MM.1S (cell line): ENCODE data around the gene NCAM2.

Source experiments
- DNase-seq: peaks from one replicate; pipeline ENCODE4 v3.0.0-alpha.2; 2015
- H2AFZ ChIP-seq: fragments of 300-600 bp; sonication (generic); 2 replicates; pipeline ENCODE4 v1.6.0; 2016; ENCODE audit warnings: antibody characterized with exemption, low read length
- H3F3A ChIP-seq: fragments of 300-600 bp; sonication (generic); 2 replicates; pipeline ENCODE4 v1.6.1; 2016; ENCODE audit warnings: mild to moderate bottlenecking, antibody characterized with exemption, low read length, moderate library complexity, mixed read lengths; ENCODE audit not compliant: insufficient read depth
- H3K27ac ChIP-seq: fragments of 300-600 bp; sonication (generic); 2 replicates; pipeline ENCODE4 v1.5.1; 2016; ENCODE audit warnings: mild to moderate bottlenecking, low read length
- H3K27me3 ChIP-seq: fragments of 300-600 bp; sonication (generic); replicated peaks from 2 replicates; pipeline ENCODE4 v1.6.0; 2016; ENCODE audit warnings: low read length; ENCODE audit not compliant: insufficient read depth
- H3K36me3 ChIP-seq: fragments of 300-600 bp; sonication (generic); replicated peaks from 2 replicates; pipeline ENCODE4 v1.6.1; 2016; ENCODE audit warnings: mild to moderate bottlenecking, low read length, mixed read lengths; ENCODE audit not compliant: insufficient read depth
- H3K4me1 ChIP-seq: fragments of 300-600 bp; sonication (generic); 2 replicates; pipeline ENCODE4 v1.6.1; 2016; ENCODE audit warnings: low read length, mixed read lengths
- H3K4me2 ChIP-seq: fragments of 300-600 bp; sonication (generic); 2 replicates; pipeline ENCODE4 v1.6.0; 2016; ENCODE audit warnings: low read depth, low read length
- H3K4me3 ChIP-seq: fragments of 300-600 bp; sonication (generic); 2 replicates; pipeline ENCODE4 v1.5.1; 2016; ENCODE audit warnings: low read length, mixed read lengths
- H3K79me2 ChIP-seq: fragments of 300-600 bp; sonication (generic); 2 replicates; pipeline ENCODE4 v1.6.1; 2016; ENCODE audit warnings: mixed run types, low read length, mixed read lengths
- H3K9ac ChIP-seq: fragments of 300-600 bp; sonication (generic); 2 replicates; pipeline ENCODE4 v1.6.1; 2016; ENCODE audit warnings: low read length, mixed read lengths
- H3K9me2 ChIP-seq: fragments of 300-600 bp; sonication (generic); replicated peaks from 2 replicates; pipeline ENCODE4 v1.6.1; 2016; ENCODE audit warnings: mild to moderate bottlenecking, low read length, mixed read lengths; ENCODE audit not compliant: insufficient read depth
- H3K9me3 ChIP-seq: fragments of 300-600 bp; sonication (generic); replicated peaks from 2 replicates; pipeline ENCODE4 v1.6.1; 2016; ENCODE audit warnings: mild to moderate bottlenecking, low read length, mixed read lengths; ENCODE audit not compliant: insufficient read depth
- H4K20me1 ChIP-seq: fragments of 300-600 bp; sonication (generic); 2 replicates; pipeline ENCODE4 v1.6.1; 2016; ENCODE audit warnings: mild to moderate bottlenecking, low read length, moderate library complexity, mixed read lengths; ENCODE audit not compliant: insufficient read depth
- CTCF ChIP-seq: fragments of 300-600 bp; sonication (generic); IDR thresholded peaks from 2 replicates; pipeline ENCODE4 v1.5.1; 2016; ENCODE audit warnings: antibody characterized with exemption, low read length, mixed read lengths
- EZH2 ChIP-seq: fragments of 300-600 bp; sonication (generic); optimal IDR thresholded peaks from 2 replicates; pipeline ENCODE3; 2017; ENCODE audit warnings: low read depth, mild to moderate bottlenecking, antibody characterized with exemption, low read length, mixed read lengths
- EZH2phosphoT487 ChIP-seq: fragments of 300-600 bp; sonication (generic); IDR thresholded peaks from 2 replicates; pipeline ENCODE4 v1.6.1; 2018; ENCODE audit warnings: antibody characterized with exemption, low read length

Gene NCAM2

GRCh38 chr21:21341041-21341440, 342.8 kb downstream of the NCAM2 start:
- H3K36me3 ChIP-seq, result no peaks in the 10 kb centered on the region
- no peak overlapping the region for H3K27ac ChIP-seq
- no peaks in the 10 kb centered on the region for H4K20me1 ChIP-seq
- H3K9me3 ChIP-seq, result no peaks in the 10 kb centered on the region; the same call in 1 of the 2 replicates
- H3K9ac ChIP-seq, result no peak overlapping the region
- H3F3A ChIP-seq, result no peaks in the 10 kb centered on the region
- no peaks in the 10 kb centered on the region for H3K27me3 ChIP-seq
- no peak overlapping the region for H3K4me2 ChIP-seq
- H3K9me2 ChIP-seq, result no peaks in the 10 kb centered on the region
- no peak for DNase-seq
- no peak overlapping the region for H2AFZ ChIP-seq
- no peak overlapping the region for H3K4me3 ChIP-seq
- TF ChIP-seq CTCF, result no peak
- no peak for TF ChIP-seq EZH2phosphoT487
- no peak for TF ChIP-seq EZH2
- H3K4me1 ChIP-seq, result no peaks in the 10 kb centered on the region
- no peaks in the 10 kb centered on the region for H3K79me2 ChIP-seq

GRCh38 chr21:21345296-21345695, 347.1 kb downstream of the NCAM2 start:
- Histone ChIP-seq H3K9me3 (no peaks in the 10 kb centered on the region), H3F3A (no peaks in the 10 kb centered on the region), H3K79me2 (no peaks in the 10 kb centered on the region), H3K27me3 (no peaks in the 10 kb centered on the region), H3K27ac (no peak overlapping the region), H3K4me1 (no peaks in the 10 kb centered on the region), H3K4me2 (no peak overlapping the region), H3K9ac (no peak overlapping the region), H4K20me1 (no peaks in the 10 kb centered on the region), H3K36me3 (no peaks in the 10 kb centered on the region), H2AFZ (no peak overlapping the region), H3K4me3 (no peak overlapping the region), H3K9me2 (no peaks in the 10 kb centered on the region)
- no peak for DNase-seq
- TF ChIP-seq CTCF, result no peak
- TF ChIP-seq EZH2phosphoT487, result no peak
- TF ChIP-seq EZH2, result no peak

- H3K9me2 ChIP-seq, result no peaks in the 10 kb centered on the region
- no peaks in the 10 kb centered on the region for H3F3A ChIP-seq
- no peak overlapping the region for H2AFZ ChIP-seq
- no peaks in the 10 kb centered on the region for H3K36me3 ChIP-seq
- no peaks in the 10 kb centered on the region for H4K20me1 ChIP-seq
- no peak overlapping the region for H3K4me2 ChIP-seq
- H3K27me3 ChIP-seq, result no peaks in the 10 kb centered on the region
- TF ChIP-seq EZH2phosphoT487 (no peak), EZH2 (no peak), CTCF (no peak)
- no peaks in the 10 kb centered on the region for H3K4me1 ChIP-seq
- H3K4me3 ChIP-seq, result no peak overlapping the region
- H3K27ac ChIP-seq, result no peak overlapping the region
- H3K9ac ChIP-seq, result no peak overlapping the region
- no peaks in the 10 kb centered on the region for H3K9me3 ChIP-seq
- no peaks in the 10 kb centered on the region for H3K79me2 ChIP-seq
- DNase-seq, result no peak
Observed at GRCh38 chr21:21345872-21346271, 347.7 kb downstream of the NCAM2 start.

- Histone ChIP-seq H3K4me1 (no peaks in the 10 kb centered on the region), H3K4me2 (no peak overlapping the region), H3K79me2 (no peaks in the 10 kb centered on the region), H4K20me1 (no peaks in the 10 kb centered on the region), H3K4me3 (no peak overlapping the region), H3F3A (no peaks in the 10 kb centered on the region), H3K36me3 (no peaks in the 10 kb centered on the region), H2AFZ (no peak overlapping the region), H3K27ac (no peak overlapping the region), H3K9me3 (no peaks in the 10 kb centered on the region), H3K9ac (no peak overlapping the region), H3K9me2 (no peaks in the 10 kb centered on the region), H3K27me3 (no peaks in the 10 kb centered on the region)
- no peak for DNase-seq
- no peak for TF ChIP-seq CTCF
- no peak for TF ChIP-seq EZH2
- no peak for TF ChIP-seq EZH2phosphoT487
Observed at GRCh38 chr21:21366277-21366676, 368.1 kb downstream of the NCAM2 start.
